Neutrophil (primary cell): Measurements from ENCODE around the gene FGG.

Experiments used
- H3K27ac ChIP-seq: fragments of 200-600 bp; sonication (generic); 2 replicates; pipeline ENCODE4 v1.5.1; 2016; ENCODE audit warnings: mild to moderate bottlenecking, moderate library complexity
- H3K27me3 ChIP-seq: fragments of 200-600 bp; sonication (generic); 2 replicates; pipeline ENCODE4 v1.6.0; 2016; ENCODE audit warnings: mild to moderate bottlenecking
- H3K36me3 ChIP-seq: fragments of 200-600 bp; sonication (generic); 2 replicates; pipeline ENCODE4 v1.5.1; 2017
- H3K4me1 ChIP-seq, 2 experiments: fragments of 200-600 bp in 1 of 2; sonication (generic) in 1 of 2; 1 replicate in 1 of 2; 2 replicates in 1 of 2; pipeline versions ENCODE4 v1.5.1 to v1.6.1; 2013 to 2016; ENCODE audit warnings: low read depth in 1 of 2, low read length in 1 of 2, mild to moderate bottlenecking in 1 of 2, moderate library complexity in 1 of 2; ENCODE audit not compliant: control insufficient read depth in 1 of 2, insufficient read depth in 1 of 2
- H3K4me3 ChIP-seq, 2 experiments: fragments of 200-600 bp in 1 of 2; sonication (generic) in 1 of 2; 1 replicate in 1 of 2; 2 replicates in 1 of 2; pipeline ENCODE4 v1.5.1; 2013 to 2016; ENCODE audit warnings: low read depth in 1 of 2, low read length in 1 of 2, mild to moderate bottlenecking in 1 of 2, moderate library complexity in 1 of 2
- H3K9me3 ChIP-seq: fragments of 200-600 bp; sonication (generic); 2 replicates; pipeline ENCODE4 v1.5.1; 2016
- TF ChIP-seq, protein P1 (sequence below): fragments of 200-600 bp; sonication (generic); IDR thresholded peaks from 2 replicates; pipeline ENCODE4 v1.5.1; 2016; ENCODE audit warnings: antibody characterized with exemption

FGG gene

DNA sequence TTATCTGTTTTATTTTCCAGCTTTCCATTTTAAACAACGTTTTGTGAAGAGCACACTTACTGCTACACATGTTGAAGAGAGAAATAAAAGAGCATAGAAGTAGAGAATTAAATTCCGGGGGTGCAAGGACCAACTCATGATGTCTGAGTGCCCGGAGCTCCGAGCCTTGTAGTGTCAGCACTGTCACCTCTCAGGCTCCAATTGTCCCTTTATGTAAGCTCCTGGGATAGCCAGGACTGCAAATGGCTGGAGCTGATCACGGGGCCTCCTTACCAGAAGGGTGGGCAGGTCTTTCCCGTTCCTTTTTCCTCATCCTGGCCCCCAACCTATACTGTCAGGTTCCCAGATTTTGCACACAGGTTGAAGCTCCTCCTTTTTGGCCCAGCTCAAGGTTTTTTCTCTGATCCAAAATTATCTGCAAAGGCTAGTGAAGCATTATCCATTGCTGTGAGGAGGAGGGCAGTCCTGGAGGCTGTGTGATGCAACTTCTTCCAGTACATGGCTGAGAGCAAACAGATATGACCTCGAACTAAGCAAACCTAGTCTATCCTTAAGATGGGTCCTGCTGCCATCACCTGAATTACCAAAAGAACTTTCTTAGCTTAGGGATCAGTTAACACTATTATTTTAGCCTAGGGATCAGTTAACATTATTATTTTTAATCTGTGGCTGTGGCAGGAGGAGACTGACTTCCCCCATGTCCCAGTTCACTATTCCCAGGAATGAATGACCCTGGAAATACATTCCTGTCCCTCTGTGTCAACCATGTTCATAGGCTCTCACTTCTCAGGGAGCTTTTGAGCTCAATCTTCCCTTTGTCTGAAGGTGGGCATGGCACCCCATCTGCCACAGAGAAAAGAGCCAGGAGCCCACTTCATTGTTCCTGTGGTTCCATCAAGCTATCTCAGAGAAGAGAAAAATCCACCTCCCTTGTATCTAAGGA lies at the start of gene FGG:
TSS of gene FGG (minus strand) at position 185 of the 943 bp plus-strand sequence. CDS start at position 138, 47 bp downstream.
- H3K36me3 ChIP-seq, result no peaks in the 10 kb centered on the region

DNA sequence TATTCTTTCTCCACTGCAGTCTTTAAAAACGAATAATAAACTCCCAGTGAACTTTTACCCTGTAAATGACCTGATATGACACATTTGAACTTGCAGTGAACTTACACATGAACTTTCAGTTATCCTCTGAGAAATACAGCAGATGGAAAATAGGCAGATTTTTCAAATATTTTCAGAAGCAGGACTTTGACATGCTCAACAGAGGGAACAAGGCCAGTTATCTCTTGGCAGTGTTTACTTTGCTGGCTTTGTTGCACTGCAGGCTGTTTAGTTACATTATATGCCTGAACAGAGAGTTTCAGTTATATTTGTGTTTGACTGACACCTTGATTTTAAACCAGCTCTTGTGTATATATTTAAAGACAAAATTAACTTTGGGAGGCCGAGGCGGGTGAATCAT lies 47.6 kb upstream of the FGG start:
- TF ChIP-seq, protein P1, sequence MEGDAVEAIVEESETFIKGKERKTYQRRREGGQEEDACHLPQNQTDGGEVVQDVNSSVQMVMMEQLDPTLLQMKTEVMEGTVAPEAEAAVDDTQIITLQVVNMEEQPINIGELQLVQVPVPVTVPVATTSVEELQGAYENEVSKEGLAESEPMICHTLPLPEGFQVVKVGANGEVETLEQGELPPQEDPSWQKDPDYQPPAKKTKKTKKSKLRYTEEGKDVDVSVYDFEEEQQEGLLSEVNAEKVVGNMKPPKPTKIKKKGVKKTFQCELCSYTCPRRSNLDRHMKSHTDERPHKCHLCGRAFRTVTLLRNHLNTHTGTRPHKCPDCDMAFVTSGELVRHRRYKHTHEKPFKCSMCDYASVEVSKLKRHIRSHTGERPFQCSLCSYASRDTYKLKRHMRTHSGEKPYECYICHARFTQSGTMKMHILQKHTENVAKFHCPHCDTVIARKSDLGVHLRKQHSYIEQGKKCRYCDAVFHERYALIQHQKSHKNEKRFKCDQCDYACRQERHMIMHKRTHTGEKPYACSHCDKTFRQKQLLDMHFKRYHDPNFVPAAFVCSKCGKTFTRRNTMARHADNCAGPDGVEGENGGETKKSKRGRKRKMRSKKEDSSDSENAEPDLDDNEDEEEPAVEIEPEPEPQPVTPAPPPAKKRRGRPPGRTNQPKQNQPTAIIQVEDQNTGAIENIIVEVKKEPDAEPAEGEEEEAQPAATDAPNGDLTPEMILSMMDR, result no peak
- Histone ChIP-seq H3K36me3 (no peaks in the 10 kb centered on the region), H3K4me1 (no peaks in the 10 kb centered on the region), H3K27ac (no peak overlapping the region), H3K9me3 (no peaks in the 10 kb centered on the region), H3K27me3 (no peaks in the 10 kb centered on the region), H3K4me3 (no peak overlapping the region)

More for the DNA sequence above, at the start of gene FGG:
- TF ChIP-seq, protein P1, result no peak
- Histone ChIP-seq H3K4me3 (no peak within 1 kb of the TSS), H3K27me3 (no peaks in the 10 kb centered on the region), H3K4me1 (no peaks in the 10 kb centered on the region), H3K9me3 (no peaks in the 10 kb centered on the region), H3K27ac (no peak within 1 kb of the TSS)

DNA sequence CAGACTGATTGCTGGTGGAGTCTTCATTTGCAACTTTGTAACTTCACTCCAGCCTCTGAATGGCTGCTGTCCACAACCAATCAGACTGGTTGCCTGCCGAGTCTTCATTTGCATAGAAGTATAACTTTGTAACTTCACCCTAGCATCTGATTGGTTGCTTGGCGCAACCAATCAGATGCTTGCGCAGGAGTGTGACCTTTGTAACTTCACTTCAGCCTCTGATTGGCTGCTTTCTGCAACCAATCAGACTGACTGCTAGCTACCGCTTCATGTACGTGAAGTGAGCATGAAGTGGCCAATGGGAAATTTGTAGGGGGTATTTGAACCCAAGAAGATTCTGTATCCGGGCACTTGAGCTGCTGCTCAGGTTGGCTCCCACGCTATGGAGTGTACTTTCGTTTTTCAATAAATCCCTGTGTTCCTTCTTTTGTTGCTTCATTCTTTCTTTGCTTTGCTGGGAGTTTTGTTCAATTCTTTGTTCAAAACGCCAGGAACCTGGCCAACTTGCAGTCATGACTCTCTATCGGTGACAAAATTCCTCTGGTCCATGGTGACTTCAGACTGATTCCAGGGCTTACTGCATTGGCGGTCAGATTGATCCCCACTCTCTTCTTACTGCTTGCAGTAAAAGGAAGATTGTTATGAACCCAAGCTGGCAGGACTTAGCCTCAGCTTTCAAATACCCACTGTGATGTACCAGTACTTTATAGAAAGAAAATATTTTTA lies 46.4 kb upstream of the FGG start:
- Histone ChIP-seq H3K27ac (no peak overlapping the region), H3K9me3 (no peaks in the 10 kb centered on the region), H3K27me3 (no peaks in the 10 kb centered on the region), H3K36me3 (no peaks in the 10 kb centered on the region), H3K4me1 (no peaks in the 10 kb centered on the region), H3K4me3 (no peak overlapping the region)
- TF ChIP-seq, protein P1, result no peak

DNA sequence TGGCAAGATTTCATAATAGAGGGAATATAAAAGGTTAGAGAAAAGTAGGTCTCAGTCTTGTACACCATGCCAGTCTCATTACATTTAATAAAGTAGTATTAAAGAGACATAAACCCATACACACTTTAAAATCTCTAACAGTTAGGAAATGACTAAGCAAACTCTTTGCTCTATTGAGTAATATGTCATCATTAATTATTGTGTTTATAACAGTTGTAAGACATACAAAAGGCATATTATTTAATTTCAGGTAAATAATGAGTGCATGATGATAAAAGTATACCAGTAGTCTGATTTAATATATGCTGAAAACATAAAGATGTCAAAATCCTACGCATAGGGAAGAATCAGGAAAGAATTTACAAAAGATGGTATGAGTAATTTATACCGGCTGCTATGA lies 31.0 kb upstream of the FGG start:
- no peak overlapping the region for H3K4me3 ChIP-seq
- H3K27ac ChIP-seq, result no peak overlapping the region
- no peaks in the 10 kb centered on the region for H3K9me3 ChIP-seq
- H3K27me3 ChIP-seq, result no peaks in the 10 kb centered on the region
- no peaks in the 10 kb centered on the region for H3K4me1 ChIP-seq
- H3K36me3 ChIP-seq, result no peaks in the 10 kb centered on the region
- TF ChIP-seq, protein P1, result no peak

DNA sequence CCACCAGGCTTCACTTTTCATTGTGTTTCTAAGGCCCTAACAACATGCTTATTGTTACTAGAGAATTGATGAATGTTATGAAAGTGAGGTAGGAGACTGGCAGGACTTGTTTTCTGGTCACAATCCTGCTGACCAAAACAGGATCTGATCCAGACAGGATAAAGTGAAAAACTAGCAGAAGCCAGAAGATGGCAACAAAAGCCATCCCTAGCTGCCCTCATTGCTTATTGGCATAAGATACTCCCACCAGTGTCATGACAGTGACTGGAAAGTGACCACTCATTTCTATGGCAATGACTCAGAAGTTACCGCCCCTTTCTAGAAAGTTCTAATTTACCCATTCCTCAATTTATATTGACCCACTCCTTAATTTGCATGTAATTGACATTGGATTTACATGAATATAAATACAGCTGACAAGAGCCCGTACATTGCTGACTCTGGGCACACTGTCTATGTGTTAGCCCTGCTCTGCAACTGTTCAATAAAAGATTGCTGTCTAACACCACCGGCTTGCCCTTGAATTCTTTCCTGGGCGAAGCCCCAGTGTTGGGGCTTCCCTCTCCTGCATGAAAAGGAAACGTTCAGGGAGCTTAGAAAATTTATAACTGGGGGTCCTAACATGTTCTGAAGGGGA lies 30.0 kb upstream of the FGG start:
- H3K27ac ChIP-seq, result no peak overlapping the region
- no peaks in the 10 kb centered on the region for H3K4me1 ChIP-seq
- no peak overlapping the region for H3K4me3 ChIP-seq
- H3K27me3 ChIP-seq, result no peaks in the 10 kb centered on the region
- TF ChIP-seq, protein P1, result no peak
- H3K36me3 ChIP-seq, result no peaks in the 10 kb centered on the region
- no peaks in the 10 kb centered on the region for H3K9me3 ChIP-seq
